ENCODE results near the gene HECW1.

GRCh38 chr7:43306404-43306803, 194.0 kb downstream of the HECW1 start:
- no peak for TF ChIP-seq ZNF280D (tag by site-specific recombination; IDR thresholded peaks at IDR 0.05)
- TF ChIP-seq ATF2 (tag by site-specific recombination; IDR thresholded peaks at IDR 0.05; ENCODE audit: low read depth) = no peak
- TF ChIP-seq CTCF (tag by site-specific recombination; IDR thresholded peaks at IDR 0.05) = no peak
- TF ChIP-seq ZNF175 (tag by site-specific recombination; IDR thresholded peaks at IDR 0.05) = no peak
- no peak for TF ChIP-seq ZNF37A (tag by site-specific recombination; IDR thresholded peaks at IDR 0.05)
- TF ChIP-seq ZBTB17 (tag by site-specific recombination; IDR thresholded peaks at IDR 0.05) = no peak
- TF ChIP-seq PRDM10 (tag by site-specific recombination; IDR thresholded peaks at IDR 0.05) = no peak
- TF ChIP-seq ZBTB26 (tag by site-specific recombination; optimal IDR thresholded peaks at IDR 0.05) = no peak
- no peak for TF ChIP-seq ZNF239 (tag by site-specific recombination; IDR thresholded peaks at IDR 0.05)
- no peak for TF ChIP-seq ZNF664 (tag by site-specific recombination; IDR thresholded peaks at IDR 0.05)
- TF ChIP-seq ZSCAN5A (tag by site-specific recombination; IDR thresholded peaks at IDR 0.05) = no peak
- no peak for TF ChIP-seq PATZ1 (tag by site-specific recombination; IDR thresholded peaks at IDR 0.05)
- no peak for TF ChIP-seq ZSCAN16 (tag by site-specific recombination; IDR thresholded peaks at IDR 0.05)
